ENCODE measurements around the gene IVL. TPM values are rescaled to one million over a fixed set of nuclear protein-coding genes. Genes with fewer than 3 reads are reported as not detected.

IVL gene
- total and polyA plus RNA-seq, 8 donors = 0.02 TPM; not detected in 7

DNA sequence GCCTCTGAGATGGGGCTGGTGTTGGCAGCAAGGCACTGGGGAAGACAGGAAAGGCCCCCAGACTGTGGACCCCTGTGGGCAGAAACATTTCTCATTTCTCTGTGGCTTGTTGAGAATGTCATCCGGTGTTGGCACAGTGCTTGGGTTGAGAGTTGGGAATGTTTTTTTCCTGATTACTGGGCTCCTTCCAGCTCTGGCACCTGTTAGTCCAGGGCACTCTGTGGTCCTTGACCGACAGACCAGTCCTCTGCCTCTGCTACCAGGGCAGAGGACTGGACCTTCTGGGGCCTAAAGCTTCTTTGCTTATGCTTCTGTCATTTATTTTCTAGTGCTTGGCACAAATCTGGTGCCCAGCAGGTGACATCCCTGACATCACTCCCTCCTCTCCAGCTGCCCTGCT, 33.8 kb downstream of the IVL start:
- FAIRE-seq (no peak), ATAC-seq (no peak)

GRCh38 chr1:152946248-152946647, 37.9 kb downstream of the IVL start:
- no peak for FAIRE-seq
- Histone ChIP-seq H3K4me1 (no peaks in the 10 kb centered on the region), H3K4me3 (no peak overlapping the region), H3K27me3 (no peaks in the 10 kb centered on the region), H3K9me3 (no peaks in the 10 kb centered on the region), H3K27ac (no peak overlapping the region), H3K36me3 (no peaks in the 10 kb centered on the region)
- intact Hi-C loops (cut with DNase I) = no loop called here
- no peak for ATAC-seq
- DNase-seq = no peak
- WGBS, 2 donors = 54 to 66% methylated on average over 3 of the region's 3 CpGs
- no peak for TF ChIP-seq CTCF (IDR thresholded peaks at IDR 0.05)

More for the DNA sequence above, 33.8 kb downstream of the IVL start:
- no peak for DNase-seq
- Histone ChIP-seq H3K36me3 (no peaks in the 10 kb centered on the region), H3K4me1 (no peaks in the 10 kb centered on the region), H3K27me3 (no peaks in the 10 kb centered on the region), H3K4me3 (no peak overlapping the region), H3K9me3 (no peaks in the 10 kb centered on the region), H3K27ac (no peak overlapping the region)
- intact Hi-C loops (cut with DNase I) = no loop called here
- TF ChIP-seq CTCF (IDR thresholded peaks at IDR 0.05) = no peak
- WGBS, 2 donors = 49 to 72% methylated on average over 2 of the region's 2 CpGs

GRCh38 chr1:152946651-152947256, 38.4 kb downstream of the IVL start, which contains the start of gene SPRR5:
Gene SPRR5, plus strand, starts transcription at chr1:152947206. Its CDS starts 1,349 bp downstream, at chr1:152948555.
- no peak within 1 kb of the TSS for H3K4me3 ChIP-seq
- ATAC-seq (no peak), DNase-seq (no peak), FAIRE-seq (no peak)
- no peaks in the 10 kb centered on the region for H3K36me3 ChIP-seq
- no peak for TF ChIP-seq CTCF (IDR thresholded peaks at IDR 0.05)
- no peak within 1 kb of the TSS for H3K27ac ChIP-seq
- intact Hi-C loops (cut with DNase I) = no loop called here
- no peaks in the 10 kb centered on the region for H3K27me3 ChIP-seq
- H3K4me1 ChIP-seq = no peaks in the 10 kb centered on the region
- H3K9me3 ChIP-seq = no peaks in the 10 kb centered on the region
- 70% methylated on average over 4 of the region's 4 CpGs for WGBS, 2 donors

GRCh38 chr1:152951711-152952110, 43.4 kb downstream of the IVL start:
- no peaks in the 10 kb centered on the region for H3K27me3 ChIP-seq
- H3K9me3 ChIP-seq = no peaks in the 10 kb centered on the region
- FAIRE-seq (no peak), DNase-seq (no peak), ATAC-seq (no peak)
- intact Hi-C loops (cut with DNase I) = no loop called here
- no peak for TF ChIP-seq CTCF (IDR thresholded peaks at IDR 0.05)
- H3K4me3 ChIP-seq = no peak overlapping the region
- no peak overlapping the region for H3K27ac ChIP-seq
- WGBS, 2 donors = 69 to 81% methylated on average over 5 of the region's 5 CpGs
- H3K36me3 ChIP-seq = no peaks in the 10 kb centered on the region
- no peaks in the 10 kb centered on the region for H3K4me1 ChIP-seq

- 41 to 52% methylated on average over 7 of the region's 7 CpGs for WGBS, 2 donors
- no peak overlapping the region for H3K4me3 ChIP-seq
- H3K4me1 ChIP-seq = no peaks in the 10 kb centered on the region
- no peak for DNase-seq
- H3K9me3 ChIP-seq = no peaks in the 10 kb centered on the region
- FAIRE-seq = no peak
- ATAC-seq = no peak
- no peak overlapping the region for H3K27ac ChIP-seq
- H3K36me3 ChIP-seq = no peaks in the 10 kb centered on the region
- intact Hi-C loops (cut with DNase I) = no loop called here
- H3K27me3 ChIP-seq = no peaks in the 10 kb centered on the region
- TF ChIP-seq CTCF (IDR thresholded peaks at IDR 0.05) = no peak
These were observed 45.4 kb downstream of the IVL start for GRCh38 chr1:152953761-152954160.

All from pancreas (tissue), 10 donors.